Measurements from ENCODE around the gene ARRB1.
"Not testable (repeated sequence)": the region's sequence is repeated elsewhere in the genome, so short reads cannot be mapped to it uniquely, and the experiment has no call there.

ARRB1 gene

DNA sequence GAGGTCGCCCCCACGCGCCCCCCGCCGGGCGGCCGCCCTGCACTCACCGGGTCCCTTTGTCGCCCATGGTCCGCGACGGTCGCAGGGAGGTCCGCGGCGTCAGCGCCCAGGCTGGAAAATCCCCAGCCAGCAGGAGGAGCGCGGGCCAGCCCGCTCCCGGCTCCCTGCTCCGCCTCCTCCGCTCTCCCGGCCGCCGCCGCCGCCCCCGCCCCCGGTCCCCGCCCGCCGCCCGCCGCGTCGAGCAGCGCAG lies at the start of gene ARRB1:
ARRB1 (minus strand) TSS at position 121 of the 250 bp plus-strand sequence; CDS start at position 67, 54 bp downstream.
- no peak for DNase-seq

GRCh38 chr11:75400146-75400865 lies 48.8 kb upstream of the ARRB1 start:
- no peak for DNase-seq

GRCh38 chr11:75399344-75400145 lies 48.1 kb upstream of the ARRB1 start, which contains the start of gene RPS3:
TSS of gene RPS3 (plus strand) at chr11:75399518. CDS start at chr11:75399548, 30 bp downstream.
- DNase-seq = peak; percentile 46

- no peak for DNase-seq
Observed at GRCh38 chr11:75398906-75399305, 47.4 kb upstream of the ARRB1 start.

DNA sequence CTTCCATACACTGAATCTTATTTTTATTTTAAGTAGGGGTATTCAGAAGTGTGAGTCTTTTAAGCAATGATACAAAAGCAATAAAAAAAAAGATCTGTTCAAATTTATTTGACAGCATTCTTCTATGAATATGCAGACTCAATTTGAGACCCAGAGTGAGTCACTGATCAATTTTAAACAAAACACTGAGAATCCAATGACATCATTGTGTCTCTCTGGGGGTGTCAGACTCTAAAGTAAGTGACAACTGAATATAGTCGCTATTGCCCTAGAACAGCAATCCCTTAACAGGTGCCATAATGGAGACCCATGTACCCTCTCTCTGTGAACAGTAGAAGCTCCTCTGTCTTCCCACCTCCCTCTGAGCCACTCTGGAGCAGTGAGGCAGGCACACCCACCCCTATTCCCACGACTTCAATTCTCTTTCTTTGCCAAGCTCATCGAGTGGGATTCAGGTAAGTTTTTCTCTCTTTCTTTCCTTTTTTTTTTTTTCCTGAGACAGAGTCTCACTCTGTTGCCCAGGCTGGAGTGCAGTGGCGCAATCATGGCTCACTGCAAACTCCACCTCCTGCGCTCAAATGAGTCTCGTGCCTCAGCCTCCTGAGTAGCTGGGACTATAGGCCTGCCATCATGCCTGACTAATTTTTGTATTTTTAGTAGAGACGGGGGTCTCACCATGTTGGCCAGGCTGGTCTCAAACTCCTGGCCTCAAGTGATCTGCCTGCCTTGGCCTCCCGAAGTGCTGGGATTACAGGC lies 42.8 kb upstream of the ARRB1 start:
- DNase-seq = no peak

DNA sequence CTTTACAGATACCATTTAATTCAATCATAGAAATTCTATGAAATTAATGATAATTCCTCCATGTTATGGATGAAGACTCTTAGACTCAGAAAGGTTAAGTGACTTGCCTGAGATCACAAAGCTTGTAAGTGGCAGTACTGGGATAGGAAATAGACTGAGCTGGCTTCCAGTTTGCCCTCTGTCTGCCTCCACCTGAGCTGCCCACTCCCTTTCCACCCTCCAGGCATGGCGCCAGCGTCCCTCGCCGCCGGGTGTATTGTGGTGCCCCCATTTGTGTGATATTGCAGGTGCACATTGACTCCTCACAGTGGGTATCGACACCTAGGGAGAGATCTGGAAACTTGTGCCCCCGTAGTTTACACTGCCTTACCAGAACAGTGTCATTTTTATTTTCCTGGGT lies 38.5 kb upstream of the ARRB1 start:
- DNase-seq = no peak

DNA sequence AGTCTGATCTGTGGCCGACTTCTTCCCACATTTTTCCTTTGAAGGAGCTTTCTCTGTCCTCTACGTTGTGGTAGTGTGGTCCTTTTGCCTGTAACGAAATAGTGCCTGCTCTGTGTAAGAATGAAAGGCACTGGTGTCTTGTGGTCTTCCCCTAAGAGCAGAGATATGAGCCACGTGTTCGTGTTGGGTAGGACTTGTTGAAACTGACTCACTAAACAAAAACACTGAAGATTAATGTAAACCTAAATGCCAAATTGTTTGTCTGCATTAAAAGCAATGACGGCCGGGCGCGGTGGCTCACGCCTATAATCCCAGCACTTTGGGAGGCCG lies 37.8 kb upstream of the ARRB1 start:
- no peak for DNase-seq

- DNase-seq = no peak
Observed at GRCh38 chr11:75388386-75389275, 37.2 kb upstream of the ARRB1 start.

- no peak for DNase-seq
Observed at GRCh38 chr11:75387736-75388294, 36.4 kb upstream of the ARRB1 start.

DNA sequence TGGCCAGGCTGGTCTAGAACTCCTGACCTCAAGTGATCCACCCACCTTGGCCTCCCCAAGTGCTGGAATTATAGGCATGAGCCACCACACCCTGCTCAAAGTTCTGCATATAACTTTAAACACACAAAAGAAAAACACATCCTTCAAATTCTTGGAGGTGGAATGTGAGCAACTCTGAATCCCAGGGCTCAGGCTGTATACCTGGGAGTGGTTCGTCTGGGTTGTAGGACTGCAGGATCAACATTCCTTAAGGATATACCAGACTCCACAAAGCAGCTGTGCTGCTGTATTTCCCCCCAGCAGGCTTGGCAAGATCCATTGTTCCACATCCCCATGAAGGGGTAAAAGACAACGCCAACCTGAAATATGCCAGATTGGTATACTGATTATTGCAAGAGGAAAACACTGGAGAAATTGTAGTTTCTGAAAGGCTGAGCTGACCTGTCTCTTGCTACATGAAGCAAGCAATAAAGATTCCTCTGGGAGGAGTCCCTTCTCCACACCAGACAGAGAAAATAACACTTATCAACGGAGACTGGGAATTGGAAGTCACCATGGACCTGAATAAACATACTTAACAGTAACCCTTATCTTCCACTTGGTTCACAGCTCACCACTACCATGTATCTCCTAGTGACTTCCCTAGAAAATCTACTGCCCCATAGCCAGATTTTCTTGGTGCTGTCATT lies 35.6 kb upstream of the ARRB1 start:
- DNase-seq = no peak

GRCh38 chr11:75384438-75385080 lies 33.1 kb upstream of the ARRB1 start:
- no peak for DNase-seq

GRCh38 chr11:75383246-75383645 lies 31.8 kb upstream of the ARRB1 start:
- no peak for DNase-seq

GRCh38 chr11:75380716-75381420 lies 29.4 kb upstream of the ARRB1 start:
- DNase-seq = no peak

DNA sequence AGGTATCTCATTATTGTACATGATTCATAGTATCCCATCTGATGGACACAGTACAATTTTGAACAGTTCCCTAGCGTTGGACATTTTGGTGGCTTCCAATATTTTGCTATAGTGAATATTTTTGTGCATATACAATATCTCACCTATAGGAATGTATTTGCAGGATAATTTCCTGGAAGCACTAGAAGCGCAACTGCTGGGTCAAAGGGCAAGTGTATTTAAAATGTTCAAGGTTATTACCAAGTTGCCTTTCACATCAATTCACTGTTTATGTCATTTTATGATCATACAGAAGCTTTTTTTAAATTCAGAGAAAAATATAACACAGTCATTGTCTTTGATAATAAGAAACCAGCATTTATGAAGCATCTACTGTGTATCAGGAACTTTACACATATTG lies 28.8 kb upstream of the ARRB1 start:
- DNase-seq = no peak

- DNase-seq = not testable (repeated sequence)
Observed at GRCh38 chr11:75378776-75379175, 27.3 kb upstream of the ARRB1 start.

DNA sequence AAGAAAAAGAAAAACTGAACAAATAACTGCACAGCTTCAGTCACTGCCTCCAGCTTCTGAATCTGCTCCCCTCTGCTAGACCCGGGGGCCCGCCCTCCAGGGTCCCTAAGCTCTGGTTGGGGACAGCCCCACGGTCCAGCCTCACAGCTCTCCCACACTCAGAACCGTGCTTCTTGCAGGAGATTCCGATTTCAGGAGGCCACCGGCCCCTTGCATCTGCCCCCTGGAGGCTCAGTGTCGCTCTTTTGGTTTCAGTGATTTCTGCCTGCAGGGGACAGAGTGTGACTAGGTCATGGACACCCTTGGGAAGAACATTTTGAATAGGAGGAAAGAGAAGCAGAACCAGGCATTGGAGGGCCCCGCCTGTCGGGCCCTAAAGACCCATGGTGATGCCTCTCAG lies 24.7 kb upstream of the ARRB1 start:
- DNase-seq = no peak

DNA sequence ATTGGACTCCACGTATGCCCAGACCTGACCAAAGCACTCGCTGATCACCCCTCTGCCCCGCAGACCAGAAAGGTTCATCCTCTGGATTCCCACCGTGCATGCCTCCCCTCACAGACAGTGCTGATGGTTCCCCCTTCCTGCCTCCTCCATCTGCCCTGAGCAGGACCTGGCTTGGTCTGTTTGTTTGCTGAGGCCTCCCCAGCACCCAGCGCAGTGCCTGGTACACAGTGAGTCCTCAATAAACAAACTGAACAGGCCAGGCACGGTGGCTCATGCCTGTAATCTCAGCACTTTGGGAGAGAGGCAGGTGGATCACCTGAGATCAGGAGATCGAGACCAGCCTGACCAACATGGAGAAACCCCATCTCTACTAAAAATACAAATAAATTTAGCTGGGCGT lies 24.2 kb upstream of the ARRB1 start:
- DNase-seq = no peak

DNA sequence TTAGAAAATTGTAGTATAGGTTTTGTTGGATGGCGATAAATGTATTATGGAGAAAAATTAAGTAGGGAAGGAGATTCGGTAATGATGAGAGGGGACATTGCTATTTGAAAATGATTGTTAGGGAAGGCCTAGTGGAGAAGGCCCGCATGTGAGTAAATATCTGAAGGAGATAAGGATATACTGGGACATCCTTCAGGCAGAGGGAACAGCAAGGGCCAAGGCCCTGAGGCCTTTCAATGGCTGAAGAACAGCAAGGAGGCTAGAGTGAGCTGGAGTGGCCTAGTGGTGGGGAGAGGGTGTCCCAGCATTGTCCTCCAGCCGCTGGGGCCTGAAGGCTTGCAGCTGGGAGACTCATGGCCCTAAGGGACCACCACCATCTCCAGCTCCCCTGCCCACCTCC lies 23.2 kb upstream of the ARRB1 start:
- no peak for DNase-seq

DNA sequence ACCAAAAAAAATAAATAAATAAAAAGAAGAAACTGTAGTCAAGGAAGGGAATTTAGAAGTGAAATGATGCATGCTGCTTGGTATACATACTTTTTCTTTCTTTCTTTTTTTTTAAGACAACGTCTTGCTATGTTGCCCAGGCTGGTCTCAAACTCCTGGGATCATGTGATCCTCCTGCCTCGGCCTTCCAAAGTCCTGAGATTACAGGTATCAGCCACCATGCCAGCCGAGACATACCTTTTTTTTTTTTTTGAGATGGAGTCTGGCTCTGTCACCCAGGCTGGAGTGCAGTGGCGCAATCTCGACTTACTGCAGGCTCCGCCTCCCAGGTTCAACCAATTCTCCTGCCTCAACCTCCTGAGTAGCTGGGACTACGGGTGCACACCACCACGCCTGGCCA lies 21.7 kb upstream of the ARRB1 start:
- DNase-seq = no peak

DNA sequence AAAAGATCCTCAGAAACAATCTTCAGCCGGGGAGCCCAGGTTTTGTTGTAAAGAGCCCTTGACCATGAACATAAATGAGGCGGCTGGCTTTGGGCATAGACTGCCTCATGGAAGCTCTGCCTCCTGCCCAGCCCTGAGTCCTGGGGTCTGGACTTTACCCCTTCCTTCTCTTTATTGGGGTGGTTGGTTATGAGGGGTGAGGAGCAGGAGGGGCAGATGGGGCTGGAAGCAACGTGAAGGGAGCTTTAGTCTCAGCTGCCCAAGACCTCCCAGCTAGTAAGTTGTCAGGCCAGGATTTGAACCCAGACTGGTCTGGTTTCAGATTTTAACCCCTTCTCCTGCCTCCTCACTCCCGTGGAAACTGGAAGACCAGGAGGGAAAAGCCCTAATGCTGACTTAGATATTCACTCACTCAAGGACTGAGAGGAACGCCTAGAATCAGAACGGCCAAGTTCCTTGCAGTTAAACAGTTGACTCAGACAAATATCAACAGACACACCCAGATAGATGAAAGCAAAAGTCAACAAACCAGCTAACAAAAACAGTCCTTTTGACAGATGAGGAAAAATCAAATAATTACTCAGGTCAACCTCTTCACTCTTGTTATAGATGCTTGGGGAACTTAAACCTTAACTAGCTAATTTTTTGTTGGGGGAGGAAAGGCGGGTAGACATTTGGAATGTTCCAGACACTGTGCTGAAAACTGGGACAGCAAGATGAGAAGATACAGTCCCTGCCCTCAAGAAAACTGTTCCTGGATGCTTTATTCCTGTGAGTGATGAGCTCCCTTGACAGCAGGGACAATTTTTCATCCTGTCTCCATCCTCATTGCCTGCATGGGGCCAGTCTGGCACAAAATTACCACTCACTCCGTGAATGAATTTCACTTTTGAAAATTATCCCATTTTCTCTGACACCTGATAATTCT lies 20.8 kb upstream of the ARRB1 start:
- DNase-seq = no peak
